ENCODE data around the gene MAML1. TPM values are rescaled to one million over a fixed set of nuclear protein-coding genes. Genes with fewer than 3 reads are reported as not detected.
A peak's percentile ranks its signal among the peaks of the same experiment; 100 is the strongest.

The MAML1 gene
- total and polyA plus RNA-seq, 2 experiments from 2014 or later: 9.6 to 43.9 TPM

- TF ChIP-seq CTCF (conservative IDR thresholded peaks at IDR 0.05; ENCODE audit: low read depth in 2 of 2): no peak
- no peak for TF ChIP-seq NANOG (IDR thresholded peaks at IDR 0.05; ENCODE audit: borderline replicate concordance)
- TF ChIP-seq POLR2AphosphoS5 (IDR thresholded peaks at IDR 0.05; ENCODE audit: low read depth): peak; percentile 79; the same call in 1 of the 2 replicates
- no peak for TF ChIP-seq ZNF331 (CRISPR knock-in tag; IDR thresholded peaks at IDR 0.05; ENCODE audit: low read depth)
- TF ChIP-seq ZNF114 (CRISPR knock-in tag; IDR thresholded peaks at IDR 0.05): no peak
- TF ChIP-seq ETS1 (IDR thresholded peaks at IDR 0.05): no peak
- TF ChIP-seq CREB1 (CRISPR knock-in tag; IDR thresholded peaks at IDR 0.05; ENCODE audit: low read depth): peak; percentile 88
Observed at GRCh38 chr5:179697993-179698934, 34.4 kb upstream of the MAML1 start (continued).

- Histone ChIP-seq H3K4me2 (peak within 1 kb of the TSS; percentile 90), H3K4me3 (peak within 1 kb of the TSS; percentile 100), H3K4me1 (ENCODE audit: insufficient read depth) (peaks cover 23% of the 10 kb centered on the region), H3K27me3 (ENCODE audit: insufficient read depth) (no peaks in the 10 kb centered on the region; the same call in 1 of the 2 replicates), H4K20me1 (replicated peaks; ENCODE audit: insufficient read depth) (peaks cover 37% of the 10 kb centered on the region), H2AFZ (peak within 1 kb of the TSS; percentile 19; the same call in 1 of the 2 replicates), H3K9me2 (ENCODE audit: insufficient read depth) (no peaks in the 10 kb centered on the region), H3K27ac (ENCODE audit: low read depth) (peak within 1 kb of the TSS; percentile 96), H3K79me2 (replicated peaks; ENCODE audit: insufficient read depth) (peaks cover 53% of the 10 kb centered on the region), H3F3A (replicated peaks; ENCODE audit: low read depth) (peaks cover 4% of the 10 kb centered on the region; the same call in 1 of the 2 replicates), H3K36me3 (ENCODE audit: insufficient read depth) (peaks cover 5% of the 10 kb centered on the region; the same call in 1 of the 2 replicates)
- H3K9me3 Mint-ChIP-seq: no peaks in the 10 kb centered on the region; the same call in 2 of the 3 replicates
- H3K27me3 Mint-ChIP-seq (ENCODE audit: insufficient read depth, low read depth, poor library complexity): peaks cover 20% of the 10 kb centered on the region
- ATAC-seq (peak; percentile 10; the same call in 2 of the 3 replicates), DNase-seq (ENCODE audit: low spot score) (peak; percentile 36)
- H3K36me3 Mint-ChIP-seq (ENCODE audit: low read depth): peaks cover 42% of the 10 kb centered on the region
- H3K4me3 Mint-ChIP-seq: peak within 1 kb of the TSS; percentile 99
- H3K4me1 Mint-ChIP-seq: peaks cover 20% of the 10 kb centered on the region
- peak within 1 kb of the TSS; percentile 100 for H3K27ac Mint-ChIP-seq
- no peak for TF ChIP-seq CTCF (conservative IDR thresholded peaks at IDR 0.05; ENCODE audit: low read depth in 2 of 2)
- no peak for TF ChIP-seq ETS1 (IDR thresholded peaks at IDR 0.05)
- TF ChIP-seq EZH2 (IDR thresholded peaks at IDR 0.05; ENCODE audit: low read depth, unreplicated experiment): no peak
Observed at GRCh38 chr5:179698935-179699615, 33.5 kb upstream of the MAML1 start, which contains the start of gene CANX. TSS of gene CANX (plus strand) at chr5:179698967. CDS start at chr5:179705682, 6,715 bp downstream.

Measured in GM23338 (cell line).